ENCODE measurements around the gene PSMD14. TPM values are rescaled to one million over a fixed set of nuclear protein-coding genes. Genes with fewer than 3 reads are reported as not detected.
A peak's percentile ranks its signal among the peaks of the same experiment; 100 is the strongest.
"Not testable (repeated sequence)": the region's sequence is repeated elsewhere in the genome, so short reads cannot be mapped to it uniquely, and the experiment has no call there.

Gene PSMD14
- total and polyA plus RNA-seq, 7 experiments from 2014 or later: 13.2 to 69.5 (median 25.1) TPM

- H3K9me3 Mint-ChIP-seq; DNase-seq; H3K36me3 Mint-ChIP-seq; POLR2A ChIA-PET; H3K4me3 Mint-ChIP-seq; H3K36me3 ChIP-seq (ENCODE audit: control insufficient read depth in 2 of 3, insufficient read depth in 3 of 3, low read length in 3 of 3); ATAC-seq; H3K27ac ChIP-seq (ENCODE audit: low read depth, low read length); H3K4me1 Mint-ChIP-seq; H3K27me3 ChIP-seq (ENCODE audit: control insufficient read depth in 2 of 2, insufficient read depth in 2 of 2, low read length in 2 of 2); H3K4me1 ChIP-seq (ENCODE audit: control insufficient read depth in 2 of 2, insufficient read depth in 2 of 2, low read length in 2 of 2); H3K4me3 ChIP-seq (ENCODE audit: low read length); H3K9me3 ChIP-seq (ENCODE audit: control insufficient read depth in 2 of 3, low read length in 3 of 3); H3K27ac Mint-ChIP-seq: not testable (repeated sequence)
- intact Hi-C loops (cut with micrococcal nuclease): loop anchor here in 1 of 2 donors (10.0 kb wide), 1 partner anchor 1025 kb away; no protein-coding TSS in a partner anchor
- CTCF ChIA-PET: interaction anchor here (1.8 kb wide), 1 partner anchor 56 kb away, joined by 5 read pairs; no protein-coding TSS in a partner anchor
- peaks cover 4 to 29% (median 9%) of the 10 kb centered on the region in 5 donors for H3K27me3 Mint-ChIP-seq
Observed at GRCh38 chr2:161279230-161279815, 28.9 kb upstream of the PSMD14 start.

DNA sequence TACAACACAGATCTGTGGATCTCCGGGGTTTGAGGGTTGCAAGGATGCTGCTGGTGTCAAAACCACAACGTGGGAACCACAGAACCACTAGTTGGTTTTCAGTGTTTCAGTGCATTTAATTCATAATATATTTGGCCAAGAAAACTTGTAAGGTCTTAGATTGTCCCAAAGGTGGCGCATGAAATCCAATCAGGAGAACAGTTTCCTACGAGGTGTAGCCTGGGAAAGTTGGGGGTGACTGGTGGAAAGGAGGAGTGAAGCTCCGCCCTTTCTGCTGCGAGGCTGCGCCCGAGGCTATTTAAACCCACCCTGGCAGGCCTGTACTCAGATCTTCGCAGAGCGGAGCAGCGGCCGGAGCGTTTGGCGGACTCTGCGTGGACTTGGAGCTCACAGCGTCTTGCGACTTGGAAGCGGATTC, 27.3 kb upstream of the PSMD14 start:
- H3K4me1 ChIP-seq (ENCODE audit: control insufficient read depth in 2 of 2, insufficient read depth in 2 of 2, low read length in 2 of 2); H3K36me3 ChIP-seq (ENCODE audit: control insufficient read depth in 2 of 3, insufficient read depth in 3 of 3, low read length in 3 of 3); H3K27ac Mint-ChIP-seq; POLR2A ChIA-PET; ATAC-seq; H3K36me3 Mint-ChIP-seq; H3K4me1 Mint-ChIP-seq; H3K9me3 ChIP-seq (ENCODE audit: control insufficient read depth in 2 of 3, low read length in 3 of 3); H3K4me3 ChIP-seq (ENCODE audit: low read length); H3K27ac ChIP-seq (ENCODE audit: low read depth, low read length); H3K4me3 Mint-ChIP-seq; intact Hi-C loops (cut with micrococcal nuclease); H3K27me3 ChIP-seq (ENCODE audit: control insufficient read depth in 2 of 2, insufficient read depth in 2 of 2, low read length in 2 of 2); H3K9me3 Mint-ChIP-seq: not testable (repeated sequence)
- peaks cover 10 to 39% (median 20%) of the 10 kb centered on the region in 5 donors for H3K27me3 Mint-ChIP-seq
- CTCF ChIA-PET: interaction anchor here (1.8 kb wide), 1 partner anchor 58 kb away, joined by 5 read pairs; no protein-coding TSS in a partner anchor
- peak in 5 of 9 donors; percentile 3 to 40 (median 30) for DNase-seq

GRCh38 chr2:161281615-161282310, 26.5 kb upstream of the PSMD14 start:
- DNase-seq, POLR2A ChIA-PET, CTCF ChIA-PET: not testable (repeated sequence)

DNA sequence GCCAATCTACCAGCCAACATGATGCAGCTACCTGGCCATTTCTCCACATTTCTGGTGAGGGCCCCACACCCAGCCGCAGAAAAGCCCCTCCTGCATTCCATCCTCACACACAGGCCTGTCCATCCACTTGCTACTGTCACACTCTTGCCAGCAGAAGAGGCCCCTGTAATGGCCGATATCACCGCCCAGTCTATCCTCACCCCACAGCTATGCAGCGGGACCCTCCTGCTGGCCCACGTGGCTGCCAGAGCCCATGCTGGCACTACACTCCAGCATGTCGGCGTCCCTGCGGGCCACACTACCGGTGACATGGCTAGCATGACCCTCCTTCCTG, 25.9 kb upstream of the PSMD14 start:
- H3K9me3 ChIP-seq (ENCODE audit: control insufficient read depth in 2 of 3, low read length in 3 of 3); CTCF ChIA-PET; H3K4me3 ChIP-seq (ENCODE audit: low read length); H3K27ac Mint-ChIP-seq; H3K4me1 ChIP-seq (ENCODE audit: control insufficient read depth in 2 of 2, insufficient read depth in 2 of 2, low read length in 2 of 2); H3K36me3 Mint-ChIP-seq; H3K27ac ChIP-seq (ENCODE audit: low read depth, low read length); DNase-seq; intact Hi-C loops (cut with micrococcal nuclease); ATAC-seq; H3K36me3 ChIP-seq (ENCODE audit: control insufficient read depth in 2 of 3, insufficient read depth in 3 of 3, low read length in 3 of 3); POLR2A ChIA-PET; H3K27me3 ChIP-seq (ENCODE audit: control insufficient read depth in 2 of 2, insufficient read depth in 2 of 2, low read length in 2 of 2); H3K4me3 Mint-ChIP-seq; H3K9me3 Mint-ChIP-seq; H3K4me1 Mint-ChIP-seq: not testable (repeated sequence)
- peaks cover 12 to 42% (median 21%) of the 10 kb centered on the region in 5 donors for H3K27me3 Mint-ChIP-seq

More at GRCh38 chr2:161281615-161282310, 26.5 kb upstream of the PSMD14 start:
- H3K4me3 Mint-ChIP-seq; H3K27me3 ChIP-seq (ENCODE audit: control insufficient read depth in 2 of 2, insufficient read depth in 2 of 2, low read length in 2 of 2); H3K4me1 ChIP-seq (ENCODE audit: control insufficient read depth in 2 of 2, insufficient read depth in 2 of 2, low read length in 2 of 2); ATAC-seq; H3K36me3 Mint-ChIP-seq; H3K36me3 ChIP-seq (ENCODE audit: control insufficient read depth in 2 of 3, insufficient read depth in 3 of 3, low read length in 3 of 3); H3K27ac ChIP-seq (ENCODE audit: low read depth, low read length); H3K9me3 ChIP-seq (ENCODE audit: control insufficient read depth in 2 of 3, low read length in 3 of 3); intact Hi-C loops (cut with micrococcal nuclease); H3K4me1 Mint-ChIP-seq; H3K27ac Mint-ChIP-seq; H3K9me3 Mint-ChIP-seq; H3K4me3 ChIP-seq (ENCODE audit: low read length): not testable (repeated sequence)
- H3K27me3 Mint-ChIP-seq: peaks cover 10 to 42% (median 21%) of the 10 kb centered on the region in 5 donors

DNA sequence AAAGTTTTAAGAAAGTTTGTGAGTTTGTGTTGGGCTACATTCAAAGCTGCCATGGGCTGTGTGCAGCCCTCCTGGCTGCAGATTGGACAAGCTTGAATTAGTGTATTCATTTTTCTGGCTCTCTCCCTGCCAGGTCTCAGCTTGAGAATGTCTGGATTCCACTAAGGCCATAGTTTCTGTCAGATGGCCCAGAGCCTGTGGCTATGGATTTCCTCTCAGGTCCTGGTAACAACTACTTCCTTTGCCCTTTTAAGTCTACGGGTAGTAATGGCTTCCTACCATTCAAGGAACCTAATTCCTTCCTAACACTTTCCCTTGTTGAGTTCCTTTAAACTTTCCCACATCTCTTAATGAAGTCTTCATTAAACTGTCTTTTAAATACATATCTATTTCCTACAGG, 24.3 kb upstream of the PSMD14 start:
- Mint-ChIP-seq H3K27ac (no peak overlapping the region), H3K4me1 (peaks cover 0 to 3% (median 0%) of the 10 kb centered on the region in 7 donors), H3K9me3 (no peaks in the 10 kb centered on the region), H3K4me3 (no peak overlapping the region), H3K36me3 (no peaks in the 10 kb centered on the region), H3K27me3 (peaks cover 25 to 53% (median 28%) of the 10 kb centered on the region in 5 donors)
- H3K36me3 ChIP-seq (ENCODE audit: control insufficient read depth in 2 of 3, insufficient read depth in 3 of 3, low read length in 3 of 3): no peaks in the 10 kb centered on the region
- no peak for ATAC-seq
- no peak overlapping the region for H3K27ac ChIP-seq (ENCODE audit: low read depth, low read length)
- no peak overlapping the region for H3K4me3 ChIP-seq (ENCODE audit: low read length)
- CTCF ChIA-PET: no interaction called here
- intact Hi-C loops (cut with micrococcal nuclease): no loop called here
- POLR2A ChIA-PET: no interaction called here
- no peak for DNase-seq
- no peaks in the 10 kb centered on the region for H3K4me1 ChIP-seq (ENCODE audit: control insufficient read depth in 2 of 2, insufficient read depth in 2 of 2, low read length in 2 of 2)
- H3K9me3 ChIP-seq (ENCODE audit: control insufficient read depth in 2 of 3, low read length in 3 of 3): no peaks in the 10 kb centered on the region
- peaks cover 0 to 7% of the 10 kb centered on the region in 2 donors for H3K27me3 ChIP-seq (ENCODE audit: control insufficient read depth in 2 of 2, insufficient read depth in 2 of 2, low read length in 2 of 2)

DNA sequence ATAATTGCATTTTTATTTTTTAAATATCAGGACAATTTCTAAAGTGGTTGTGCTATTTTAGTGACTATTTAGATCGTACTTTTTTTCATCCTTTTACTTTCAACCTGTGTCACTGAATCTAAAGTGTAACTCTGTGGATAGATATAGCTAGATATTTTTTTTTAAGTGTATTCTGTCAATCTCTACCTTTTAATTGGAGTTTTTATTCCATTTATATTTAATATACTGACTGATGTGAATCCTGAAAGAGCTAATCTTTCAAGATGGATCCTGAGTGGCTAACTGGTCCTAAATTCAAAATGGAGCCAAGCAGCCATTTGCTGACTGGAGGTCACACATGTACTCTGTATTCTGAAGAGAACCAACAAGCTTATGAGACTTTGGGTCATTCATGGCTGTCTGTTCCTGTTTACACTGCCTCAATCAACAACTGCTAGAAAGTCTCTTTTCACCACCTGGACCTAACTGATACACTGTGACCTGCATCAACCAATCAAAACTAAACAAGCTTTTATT, 4.6 kb upstream of the PSMD14 start:
- Mint-ChIP-seq H3K27me3 (peaks cover 9 to 38% (median 17%) of the 10 kb centered on the region in 5 donors), H3K4me3 (no peak overlapping the region), H3K4me1 (peaks cover 5 to 22% (median 12%) of the 10 kb centered on the region in 7 donors), H3K27ac (no peak overlapping the region), H3K36me3 (peaks cover 0 to 8% (median 0%) of the 10 kb centered on the region in 5 donors), H3K9me3 (peaks cover 0 to 22% (median 4%) of the 10 kb centered on the region in 11 donors)
- Histone ChIP-seq H3K36me3 (ENCODE audit: control insufficient read depth in 2 of 3, insufficient read depth in 3 of 3, low read length in 3 of 3) (no peaks in the 10 kb centered on the region), H3K9me3 (ENCODE audit: control insufficient read depth in 2 of 3, low read length in 3 of 3) (peaks cover 0 to 4% (median 0%) of the 10 kb centered on the region in 3 experiments), H3K4me1 (ENCODE audit: control insufficient read depth in 2 of 2, insufficient read depth in 2 of 2, low read length in 2 of 2) (peaks cover 0 to 4% of the 10 kb centered on the region in 2 donors), H3K27me3 (ENCODE audit: control insufficient read depth in 2 of 2, insufficient read depth in 2 of 2, low read length in 2 of 2) (no peaks in the 10 kb centered on the region), H3K27ac (ENCODE audit: low read depth, low read length) (no peak overlapping the region), H3K4me3 (ENCODE audit: low read length) (no peak overlapping the region)
- intact Hi-C loops (cut with micrococcal nuclease): loop anchor here in 1 of 2 donors (10.0 kb wide), 1 partner anchor 819 kb away; no protein-coding TSS in a partner anchor
- POLR2A ChIA-PET: interaction anchor here (0.6 to 1.1 kb wide), 2 partner anchors 10 to 1550 kb away, joined by 3 read pairs; no protein-coding TSS in a partner anchor
- ATAC-seq (no peak), DNase-seq (no peak)
- CTCF ChIA-PET: interaction anchor here (0.6 kb wide), 1 partner anchor 307 kb away, joined by 5 read pairs; no protein-coding TSS in a partner anchor
